Measurements from ENCODE around the gene TMEM164. TPM values are rescaled to one million over a fixed set of nuclear protein-coding genes. Genes with fewer than 3 reads are reported as not detected.

The TMEM164 gene
- polyA plus RNA-seq, 1 experiment: 12.9 TPM

DNA sequence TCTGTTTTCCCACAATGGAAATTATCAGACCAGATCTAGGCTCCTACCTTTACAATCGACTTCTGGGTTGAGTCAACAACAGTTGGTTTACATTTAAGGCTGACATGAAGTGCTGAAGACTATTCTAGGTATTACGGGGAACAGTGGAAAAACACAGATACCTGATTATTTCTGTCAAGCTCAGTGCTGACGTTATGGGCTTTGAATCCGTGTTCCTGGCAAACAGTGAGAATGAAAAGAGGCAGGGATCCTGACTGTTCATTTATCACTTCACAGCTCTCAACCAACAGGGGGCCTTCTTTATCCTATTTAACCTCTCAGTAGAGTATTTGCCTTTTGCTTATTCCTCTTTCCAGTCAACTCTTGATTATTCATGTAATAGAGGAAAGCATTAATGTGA is 43.1 kb downstream of the TMEM164 start:
- no peak for DNase-seq (ENCODE audit: low read depth, low spot score)
- Histone ChIP-seq H3K27me3 (ENCODE audit: control insufficient read depth, insufficient read depth, low read length) (no peaks in the 10 kb centered on the region), H3K9me3 (ENCODE audit: control insufficient read depth, insufficient read depth, low read length) (no peaks in the 10 kb centered on the region), H3K4me3 (ENCODE audit: low read depth, low read length) (no peak overlapping the region), H3K27ac (ENCODE audit: low read depth, low read length) (no peak overlapping the region)
- TF ChIP-seq, protein P1, sequence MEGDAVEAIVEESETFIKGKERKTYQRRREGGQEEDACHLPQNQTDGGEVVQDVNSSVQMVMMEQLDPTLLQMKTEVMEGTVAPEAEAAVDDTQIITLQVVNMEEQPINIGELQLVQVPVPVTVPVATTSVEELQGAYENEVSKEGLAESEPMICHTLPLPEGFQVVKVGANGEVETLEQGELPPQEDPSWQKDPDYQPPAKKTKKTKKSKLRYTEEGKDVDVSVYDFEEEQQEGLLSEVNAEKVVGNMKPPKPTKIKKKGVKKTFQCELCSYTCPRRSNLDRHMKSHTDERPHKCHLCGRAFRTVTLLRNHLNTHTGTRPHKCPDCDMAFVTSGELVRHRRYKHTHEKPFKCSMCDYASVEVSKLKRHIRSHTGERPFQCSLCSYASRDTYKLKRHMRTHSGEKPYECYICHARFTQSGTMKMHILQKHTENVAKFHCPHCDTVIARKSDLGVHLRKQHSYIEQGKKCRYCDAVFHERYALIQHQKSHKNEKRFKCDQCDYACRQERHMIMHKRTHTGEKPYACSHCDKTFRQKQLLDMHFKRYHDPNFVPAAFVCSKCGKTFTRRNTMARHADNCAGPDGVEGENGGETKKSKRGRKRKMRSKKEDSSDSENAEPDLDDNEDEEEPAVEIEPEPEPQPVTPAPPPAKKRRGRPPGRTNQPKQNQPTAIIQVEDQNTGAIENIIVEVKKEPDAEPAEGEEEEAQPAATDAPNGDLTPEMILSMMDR (IDR thresholded peaks at IDR 0.05; ENCODE audit: low read depth, low read length): no peak
- ChIA-PET POLR2A (no interaction called here), CTCF (interaction anchor here (0.6 to 1.6 kb wide), 3 partner anchors 25 to 80 kb away, joined by 3 to 4 read pairs (median 3); partner anchors contain the start of gene TMEM164)

DNA sequence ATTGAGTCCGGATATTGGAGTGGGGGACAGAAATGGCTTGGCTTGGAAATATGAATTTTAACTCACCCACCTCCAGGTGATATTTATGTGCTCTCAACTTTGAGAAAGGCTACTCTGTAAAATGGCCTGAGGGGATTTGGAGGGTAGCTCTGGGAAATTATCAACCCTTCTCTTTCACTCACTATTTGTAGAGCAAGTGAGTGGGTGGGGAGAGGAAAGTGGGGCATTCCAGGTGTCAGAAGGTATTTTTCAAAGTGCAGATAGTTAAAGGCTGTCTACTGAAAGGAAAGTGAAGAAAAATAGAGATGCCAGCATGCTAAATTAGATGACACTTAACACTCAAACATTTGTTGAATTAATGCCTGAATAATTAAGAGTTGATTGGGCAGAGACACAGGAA is 44.1 kb downstream of the TMEM164 start:
- DNase-seq (ENCODE audit: low read depth, low spot score): no peak
- H3K27ac ChIP-seq (ENCODE audit: low read depth, low read length): no peak overlapping the region
- H3K4me3 ChIP-seq (ENCODE audit: low read depth, low read length): no peak overlapping the region
- no peaks in the 10 kb centered on the region for H3K9me3 ChIP-seq (ENCODE audit: control insufficient read depth, insufficient read depth, low read length)
- TF ChIP-seq, protein P1 (IDR thresholded peaks at IDR 0.05; ENCODE audit: low read depth, low read length): no peak
- no peaks in the 10 kb centered on the region for H3K27me3 ChIP-seq (ENCODE audit: control insufficient read depth, insufficient read depth, low read length)
- ChIA-PET POLR2A (no interaction called here), CTCF (no interaction called here)

DNA sequence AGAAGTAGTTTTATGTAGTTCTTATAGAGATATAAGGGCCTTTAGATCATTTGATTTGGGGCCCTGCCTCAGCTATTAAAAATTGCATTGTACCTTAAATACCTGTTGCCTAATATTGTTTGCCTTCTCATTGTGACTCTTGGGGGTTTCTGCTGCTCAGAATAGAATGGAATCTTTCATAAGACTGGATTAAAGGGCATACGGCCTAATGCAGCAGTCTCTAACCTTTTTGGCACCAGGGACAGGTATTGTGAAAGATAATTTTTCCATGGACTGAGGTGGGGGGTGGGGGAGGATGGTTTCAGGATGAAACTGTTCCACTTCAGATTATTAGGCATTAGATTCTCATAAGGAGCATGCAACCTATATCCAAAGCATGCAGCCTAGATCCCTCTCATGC is 46.2 kb downstream of the TMEM164 start:
- Histone ChIP-seq H3K27me3 (ENCODE audit: control insufficient read depth, insufficient read depth, low read length) (no peaks in the 10 kb centered on the region), H3K4me3 (ENCODE audit: low read depth, low read length) (no peak overlapping the region), H3K27ac (ENCODE audit: low read depth, low read length) (no peak overlapping the region), H3K9me3 (ENCODE audit: control insufficient read depth, insufficient read depth, low read length) (no peaks in the 10 kb centered on the region)
- CTCF ChIA-PET: no interaction called here
- DNase-seq (ENCODE audit: low read depth, low spot score): no peak
- TF ChIP-seq, protein P1 (IDR thresholded peaks at IDR 0.05; ENCODE audit: low read depth, low read length): no peak
- POLR2A ChIA-PET: no interaction called here

DNA sequence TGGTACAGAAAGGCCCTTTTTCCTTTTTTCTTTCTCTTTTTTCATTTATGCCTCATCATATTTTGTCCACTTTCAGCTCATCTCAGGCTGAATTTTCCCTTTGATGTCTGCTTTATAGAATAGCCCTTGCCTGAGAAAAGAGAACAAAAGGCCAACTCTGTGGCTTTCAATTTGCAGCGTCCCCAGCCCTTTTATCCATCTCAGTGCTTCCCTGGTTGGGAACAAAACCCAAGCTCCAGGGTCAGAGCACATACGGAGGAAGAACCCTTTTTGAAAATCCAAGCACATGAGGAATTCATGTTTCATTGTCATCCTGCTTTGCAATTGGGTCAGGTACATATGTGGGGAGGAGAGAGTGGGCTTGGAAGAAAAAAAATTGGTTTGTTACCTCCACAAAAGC is 47.5 kb downstream of the TMEM164 start:
- TF ChIP-seq, protein P1 (IDR thresholded peaks at IDR 0.05; ENCODE audit: low read depth, low read length): no peak
- Histone ChIP-seq H3K27ac (ENCODE audit: low read depth, low read length) (no peak overlapping the region), H3K27me3 (ENCODE audit: control insufficient read depth, insufficient read depth, low read length) (no peaks in the 10 kb centered on the region), H3K9me3 (ENCODE audit: control insufficient read depth, insufficient read depth, low read length) (no peaks in the 10 kb centered on the region), H3K4me3 (ENCODE audit: low read depth, low read length) (no peak overlapping the region)
- DNase-seq (ENCODE audit: low read depth, low spot score): no peak
- ChIA-PET CTCF (no interaction called here), POLR2A (no interaction called here)

DNA sequence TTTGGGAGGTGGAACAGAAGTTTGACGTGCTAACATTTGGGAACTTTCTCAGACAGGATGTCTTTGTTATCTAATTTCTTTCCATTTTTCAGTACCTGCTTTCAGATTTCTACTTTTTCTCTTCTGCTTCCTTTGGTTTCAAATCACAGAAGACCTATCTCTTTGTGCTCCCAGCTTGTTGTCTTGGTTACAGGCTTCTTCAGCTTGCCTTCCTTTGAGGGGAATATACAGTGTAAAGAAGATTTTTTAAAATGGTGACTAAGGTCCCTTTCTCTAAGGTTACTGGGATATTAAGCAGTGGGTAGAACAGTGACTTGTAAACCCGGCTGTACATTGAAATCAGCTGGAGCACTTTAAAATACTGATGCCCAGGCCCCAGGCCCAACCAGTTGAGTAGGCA is 48.0 kb downstream of the TMEM164 start:
- ChIA-PET CTCF (no interaction called here), POLR2A (no interaction called here)
- no peak for DNase-seq (ENCODE audit: low read depth, low spot score)
- TF ChIP-seq, protein P1 (IDR thresholded peaks at IDR 0.05; ENCODE audit: low read depth, low read length): no peak
- no peaks in the 10 kb centered on the region for H3K27me3 ChIP-seq (ENCODE audit: control insufficient read depth, insufficient read depth, low read length)
- no peak overlapping the region for H3K4me3 ChIP-seq (ENCODE audit: low read depth, low read length)
- H3K9me3 ChIP-seq (ENCODE audit: control insufficient read depth, insufficient read depth, low read length): no peaks in the 10 kb centered on the region
- no peak overlapping the region for H3K27ac ChIP-seq (ENCODE audit: low read depth, low read length)
